Measurements from ENCODE around the gene CD74. TPM values are rescaled to one million over a fixed set of nuclear protein-coding genes. Genes with fewer than 3 reads are reported as not detected.

The CD74 gene
- total RNA-seq, 4 donors from 2014 or later: 397 to 1,386 (median 625) TPM

DNA sequence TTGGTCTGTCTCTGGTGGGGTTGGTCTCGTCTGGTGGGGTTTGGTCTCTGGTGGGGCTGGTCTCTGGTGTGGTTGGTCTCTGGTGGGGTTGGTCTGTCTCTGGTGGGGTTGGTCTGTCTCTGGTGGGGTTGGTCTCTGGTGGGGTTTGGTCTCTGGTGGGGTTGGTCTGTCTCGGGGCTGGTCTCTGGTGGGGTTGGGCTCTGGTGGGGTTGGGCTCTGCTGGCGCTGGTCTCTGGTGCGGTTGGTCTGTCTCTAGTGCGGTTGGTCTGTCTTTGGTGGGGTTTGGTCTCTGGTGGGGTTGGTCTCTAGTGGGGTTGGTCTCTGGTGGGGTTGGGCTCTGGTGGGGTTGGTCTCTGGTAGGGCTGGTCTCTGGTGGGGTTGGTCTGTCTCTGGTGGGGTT, 16.3 kb upstream of the CD74 start:
- TF ChIP-seq, protein P1, sequence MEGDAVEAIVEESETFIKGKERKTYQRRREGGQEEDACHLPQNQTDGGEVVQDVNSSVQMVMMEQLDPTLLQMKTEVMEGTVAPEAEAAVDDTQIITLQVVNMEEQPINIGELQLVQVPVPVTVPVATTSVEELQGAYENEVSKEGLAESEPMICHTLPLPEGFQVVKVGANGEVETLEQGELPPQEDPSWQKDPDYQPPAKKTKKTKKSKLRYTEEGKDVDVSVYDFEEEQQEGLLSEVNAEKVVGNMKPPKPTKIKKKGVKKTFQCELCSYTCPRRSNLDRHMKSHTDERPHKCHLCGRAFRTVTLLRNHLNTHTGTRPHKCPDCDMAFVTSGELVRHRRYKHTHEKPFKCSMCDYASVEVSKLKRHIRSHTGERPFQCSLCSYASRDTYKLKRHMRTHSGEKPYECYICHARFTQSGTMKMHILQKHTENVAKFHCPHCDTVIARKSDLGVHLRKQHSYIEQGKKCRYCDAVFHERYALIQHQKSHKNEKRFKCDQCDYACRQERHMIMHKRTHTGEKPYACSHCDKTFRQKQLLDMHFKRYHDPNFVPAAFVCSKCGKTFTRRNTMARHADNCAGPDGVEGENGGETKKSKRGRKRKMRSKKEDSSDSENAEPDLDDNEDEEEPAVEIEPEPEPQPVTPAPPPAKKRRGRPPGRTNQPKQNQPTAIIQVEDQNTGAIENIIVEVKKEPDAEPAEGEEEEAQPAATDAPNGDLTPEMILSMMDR (IDR thresholded peaks at IDR 0.05; ENCODE audit: low read depth): no peak

DNA sequence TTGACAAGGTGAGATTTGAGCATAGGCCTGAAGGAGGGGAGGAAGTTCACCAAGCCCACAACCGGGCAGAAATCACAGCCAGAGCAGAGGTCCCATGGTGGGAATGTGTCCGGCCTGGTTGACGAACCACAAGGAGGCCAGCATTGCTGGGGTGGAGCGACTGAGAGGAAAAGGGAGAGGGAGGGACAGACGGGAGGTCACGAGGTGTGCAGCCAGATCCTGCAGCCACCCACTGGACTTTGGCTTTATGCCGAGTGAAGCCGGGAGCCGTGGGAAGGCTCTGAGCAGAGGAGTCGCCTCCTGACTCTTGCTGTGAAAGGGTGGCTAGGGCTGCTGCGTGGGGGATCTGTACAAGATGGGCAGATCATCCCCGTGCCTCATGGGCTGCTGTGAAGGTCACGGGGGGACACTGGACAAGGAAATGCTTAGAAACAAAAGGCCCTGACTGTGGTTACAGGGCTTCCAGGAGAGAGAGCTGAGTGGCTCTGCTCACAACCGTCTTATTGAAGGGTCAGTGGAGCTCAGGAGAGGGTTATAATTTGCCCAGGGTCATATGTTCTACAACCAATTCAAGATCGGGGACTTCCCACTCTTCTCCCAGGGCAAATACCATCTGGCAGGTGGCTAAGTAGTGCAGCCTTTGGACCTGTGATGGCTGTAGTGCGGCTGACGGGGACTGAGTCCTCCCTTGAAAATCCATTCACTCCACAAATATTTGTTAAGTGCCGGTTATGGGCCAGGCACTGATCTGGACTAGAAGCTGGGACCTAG, 15.6 kb upstream of the CD74 start:
- TF ChIP-seq, protein P1 (IDR thresholded peaks at IDR 0.05; ENCODE audit: low read depth): no peak

DNA sequence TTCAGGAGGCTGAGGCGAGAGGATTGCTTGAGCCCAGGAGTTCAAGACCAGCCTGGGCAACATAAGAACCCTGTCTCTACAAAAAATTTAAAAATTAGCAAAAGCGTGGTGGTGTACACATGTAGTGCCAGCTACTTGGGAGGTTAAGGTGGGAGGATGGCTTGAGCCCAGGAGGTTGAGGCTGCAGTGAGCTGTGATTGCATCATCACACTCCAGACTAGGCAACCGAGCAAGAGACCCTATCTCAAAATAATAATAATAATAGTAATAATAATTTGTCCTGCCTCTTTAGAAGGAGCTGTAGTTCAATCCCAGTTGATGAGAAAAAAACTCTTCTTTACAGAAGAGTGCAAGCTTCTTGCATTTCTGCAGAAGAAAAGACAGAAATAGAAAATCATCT, 10.0 kb upstream of the CD74 start:
- TF ChIP-seq, protein P1 (IDR thresholded peaks at IDR 0.05; ENCODE audit: low read depth): no peak

DNA sequence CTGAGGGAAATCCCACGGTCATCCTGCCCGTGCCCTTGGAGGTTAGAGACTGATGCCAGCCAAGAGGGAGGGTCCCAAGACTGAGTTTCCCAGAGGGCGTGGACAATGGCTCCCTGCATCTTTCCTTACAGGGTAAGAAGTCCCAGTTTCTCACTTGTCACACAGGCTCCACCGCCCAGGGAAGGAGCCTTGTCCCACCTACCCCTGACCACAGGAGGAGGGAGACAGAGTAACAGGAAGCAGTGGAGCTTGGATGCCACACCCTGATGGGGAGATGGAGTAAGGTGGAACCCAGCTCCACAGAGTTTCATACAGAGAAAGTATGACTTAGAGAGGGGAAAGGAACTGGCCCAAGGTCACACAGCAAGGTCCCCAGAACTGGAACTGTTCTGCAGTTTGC, 9.4 kb upstream of the CD74 start:
- TF ChIP-seq, protein P1 (IDR thresholded peaks at IDR 0.05; ENCODE audit: low read depth): no peak

DNA sequence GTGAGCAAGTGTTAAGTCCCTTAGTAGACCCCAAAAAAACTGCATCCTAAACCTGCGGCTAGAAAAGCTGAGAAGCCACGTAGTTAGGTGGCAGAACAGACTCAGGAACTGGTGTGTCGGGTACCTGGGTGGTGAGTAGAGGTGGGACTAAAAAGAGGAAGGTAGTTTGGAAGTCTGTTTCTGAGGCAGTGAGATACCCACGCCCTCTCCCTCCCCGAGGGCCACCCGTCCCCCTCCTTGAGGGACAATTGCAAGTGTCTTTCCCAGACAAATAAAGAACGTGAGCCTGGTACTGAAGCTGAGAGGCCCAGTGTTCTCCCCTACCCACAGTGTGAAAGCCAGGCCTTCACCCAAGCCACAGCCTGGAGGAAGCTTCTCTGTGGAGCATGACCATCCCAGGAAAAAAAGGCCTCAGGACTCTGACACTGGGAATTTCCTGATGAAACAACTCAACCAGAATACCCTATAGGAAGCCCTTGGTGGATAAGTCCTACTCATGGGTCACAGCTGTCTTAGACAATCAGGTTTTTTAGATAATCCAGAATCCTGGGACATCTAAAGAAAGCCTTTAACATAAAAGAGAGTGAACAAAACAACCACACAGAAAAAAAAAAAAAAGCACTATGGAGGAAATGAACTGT, 7.0 kb upstream of the CD74 start:
- TF ChIP-seq, protein P1 (IDR thresholded peaks at IDR 0.05; ENCODE audit: low read depth): no peak

DNA sequence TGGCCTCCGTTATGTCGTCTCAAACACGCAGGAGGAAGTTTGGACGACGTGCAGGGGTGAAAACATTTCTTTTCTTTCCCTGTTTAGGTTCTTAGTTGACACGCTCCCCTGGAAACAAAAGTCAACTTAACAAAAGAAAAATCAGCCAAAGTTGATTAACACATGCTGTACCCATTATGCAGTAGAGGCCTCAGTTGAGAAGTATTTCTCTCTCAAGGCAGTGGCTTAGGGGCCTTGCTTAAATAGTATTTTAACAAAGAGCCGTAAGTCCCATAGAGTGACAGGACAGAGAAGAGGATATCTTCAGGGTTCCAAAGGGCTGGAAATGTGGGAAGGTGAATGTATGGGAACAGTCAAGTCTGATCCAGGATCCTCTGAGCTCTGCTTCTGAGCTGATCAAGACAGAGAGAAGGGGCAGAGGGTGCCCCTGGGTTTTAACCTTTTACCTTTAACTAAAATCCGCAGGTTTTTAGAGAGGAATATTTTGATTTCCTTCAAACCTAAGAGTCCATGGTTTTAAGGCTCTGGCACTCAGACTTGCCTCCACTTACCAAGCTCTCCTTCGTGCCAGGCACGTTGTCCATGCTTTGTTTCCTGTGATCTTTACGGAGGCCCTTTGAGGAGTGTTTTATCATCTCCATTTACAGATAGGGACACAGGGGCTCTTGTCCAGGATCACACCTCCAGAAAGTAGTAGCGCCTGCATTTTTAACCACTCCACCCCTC, 629 bp upstream of the CD74 start:
- TF ChIP-seq, protein P1 (IDR thresholded peaks at IDR 0.05; ENCODE audit: low read depth): no peak

Measured in subcutaneous adipose tissue (tissue), 4 donors.